HK-2 (cell line): ENCODE data around the gene GNPDA1.

ENCODE experiments used
- DNase-seq: peaks from one replicate; pipeline ENCODE4 v3.0.0-alpha.2; 2018; ENCODE audit not compliant: unreplicated experiment

Gene GNPDA1

DNA sequence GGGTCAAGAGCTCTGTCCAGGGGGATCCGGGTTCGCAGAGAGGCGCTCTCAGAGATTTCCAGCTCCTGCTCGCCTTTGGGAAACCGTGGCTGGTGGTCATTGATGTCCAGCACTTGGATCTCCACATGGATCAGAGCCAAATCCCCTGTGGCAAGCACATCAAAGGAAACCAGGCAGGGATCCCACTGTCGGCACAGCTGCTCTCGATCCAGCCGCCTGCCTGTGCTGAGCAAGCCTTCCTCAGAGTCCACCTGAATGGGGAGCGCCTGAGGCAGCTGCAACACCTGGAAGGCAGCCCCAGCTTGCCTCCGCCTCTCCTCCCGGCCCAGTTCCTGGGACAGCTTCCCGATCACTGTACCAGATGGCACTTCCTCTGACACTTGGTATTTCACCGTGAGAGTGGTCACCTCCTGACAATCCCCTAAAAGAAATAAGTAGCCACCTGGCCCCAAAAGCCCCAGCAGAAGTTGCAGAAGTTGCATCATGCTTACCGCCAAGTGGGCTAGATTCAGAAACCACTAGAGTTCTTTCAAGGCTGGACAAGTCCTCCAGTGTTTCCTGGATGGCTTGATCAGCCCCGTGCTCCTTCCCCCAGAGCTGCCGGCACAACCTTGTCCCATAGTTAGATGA is 55.3 kb downstream of the GNPDA1 start:
- DNase-seq, result no peak

DNA sequence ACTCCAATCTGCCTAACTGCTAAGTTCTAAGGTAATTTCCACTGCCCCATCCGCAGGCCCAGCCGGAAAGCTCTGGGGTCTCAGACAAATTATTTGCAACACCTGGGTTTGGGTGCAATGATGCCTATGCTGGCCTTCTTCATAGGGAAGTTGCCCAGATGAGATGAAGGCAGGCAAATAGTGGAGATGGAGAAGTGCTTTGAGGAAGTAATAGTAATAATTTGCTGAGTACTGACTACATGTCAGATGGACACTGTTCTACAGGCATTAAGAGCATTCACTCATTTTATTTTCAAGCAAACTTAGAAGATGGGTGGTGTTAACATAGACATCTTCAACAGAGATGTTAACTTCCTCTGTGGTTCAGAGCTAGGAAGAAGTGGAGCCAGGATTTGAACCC is 58.6 kb downstream of the GNPDA1 start:
- no peak for DNase-seq

DNA sequence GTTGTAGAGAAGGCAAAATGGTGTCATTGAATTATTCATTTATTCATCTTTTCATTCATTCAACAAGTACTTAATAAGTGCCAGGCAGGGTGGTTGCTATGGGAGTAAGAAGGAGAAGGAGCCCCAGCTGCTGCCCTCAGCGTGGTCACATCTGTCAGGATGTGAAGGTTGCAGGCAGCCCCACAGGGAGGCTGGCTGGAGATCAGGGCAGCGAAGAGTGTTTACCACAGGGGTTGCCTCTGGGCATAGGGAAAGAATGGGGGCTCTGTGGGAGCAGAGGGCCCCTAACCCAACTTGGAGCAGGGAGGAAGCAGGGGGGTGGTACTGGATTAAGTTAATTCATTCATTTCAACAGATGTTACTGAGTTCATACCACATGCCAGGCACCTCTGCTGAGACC is 60.8 kb downstream of the GNPDA1 start:
- no peak for DNase-seq

DNA sequence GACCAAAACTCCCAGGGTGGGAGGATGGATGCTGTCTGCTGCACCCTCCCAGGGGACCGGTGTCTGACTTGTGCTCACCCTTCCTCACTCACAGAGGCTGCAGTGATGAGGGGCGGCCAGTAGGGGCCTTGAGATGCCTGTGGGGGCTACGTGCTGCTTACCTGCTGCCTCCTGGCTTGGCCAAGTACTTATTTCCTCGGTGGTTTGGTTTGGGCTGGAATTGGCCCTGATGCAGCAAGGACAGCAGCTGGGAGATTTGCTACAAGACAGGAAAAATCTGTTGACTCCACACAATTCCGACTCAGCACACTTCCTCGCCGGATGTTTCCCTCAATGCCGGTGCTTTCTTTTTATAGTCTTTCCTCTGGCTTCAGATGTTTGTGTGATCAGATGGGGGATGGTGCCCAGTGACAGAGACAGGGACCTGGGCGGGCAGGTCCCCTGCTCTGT is 61.5 kb downstream of the GNPDA1 start:
- no peak for DNase-seq
